G401.6 (cell line): ENCODE measurements around the gene AGBL1.

Source experiments
- FAIRE-seq: peaks from 2 replicates; lab custom pipeline; 2012; peaks lifted over from hg19 to GRCh38; lab: Jason Lieb, UNC

Gene AGBL1

GRCh38 chr15:86834115-86834863 is 754.6 kb downstream of the AGBL1 start:
- FAIRE-seq = no peak

DNA sequence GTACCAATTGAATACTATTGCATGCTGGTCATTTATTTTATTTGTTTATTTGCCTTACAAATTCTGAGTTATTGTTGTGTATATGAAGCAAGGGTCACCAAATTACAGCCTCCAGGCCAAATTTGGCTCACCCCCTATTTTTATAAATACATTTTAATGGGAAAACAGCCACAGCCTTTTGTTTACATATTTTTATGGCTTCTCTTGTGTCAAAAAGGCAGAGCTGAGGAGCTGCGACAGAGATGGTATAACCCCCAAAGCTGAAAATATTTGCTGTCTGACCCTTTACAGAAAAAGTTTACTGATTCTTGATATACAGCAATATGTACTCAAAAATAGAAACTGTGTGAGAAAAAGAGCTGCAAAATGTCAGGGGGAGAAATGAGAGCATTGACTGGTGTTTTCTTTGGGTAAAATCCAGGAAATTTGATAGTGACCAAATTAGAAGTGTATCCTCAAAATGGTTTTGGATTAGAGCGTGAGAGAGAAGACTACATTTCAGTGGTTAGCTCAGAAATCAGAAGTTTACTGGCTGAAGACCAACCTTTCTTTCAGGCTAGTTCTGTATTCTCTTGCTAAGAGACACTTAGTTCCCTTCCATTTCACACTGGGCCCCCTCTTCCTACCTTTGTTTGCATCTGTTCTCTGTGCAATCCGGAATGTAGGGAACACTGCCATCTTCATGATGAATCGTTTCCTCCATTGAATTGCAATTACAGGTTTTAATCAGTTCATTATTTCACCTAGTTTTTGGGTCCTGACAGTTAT is 757.8 kb downstream of the AGBL1 start:
- FAIRE-seq = no peak

GRCh38 chr15:86839502-86839901 is 759.8 kb downstream of the AGBL1 start:
- no peak for FAIRE-seq

- no peak for FAIRE-seq
These were observed 761.3 kb downstream of the AGBL1 start for GRCh38 chr15:86840996-86841395.

DNA sequence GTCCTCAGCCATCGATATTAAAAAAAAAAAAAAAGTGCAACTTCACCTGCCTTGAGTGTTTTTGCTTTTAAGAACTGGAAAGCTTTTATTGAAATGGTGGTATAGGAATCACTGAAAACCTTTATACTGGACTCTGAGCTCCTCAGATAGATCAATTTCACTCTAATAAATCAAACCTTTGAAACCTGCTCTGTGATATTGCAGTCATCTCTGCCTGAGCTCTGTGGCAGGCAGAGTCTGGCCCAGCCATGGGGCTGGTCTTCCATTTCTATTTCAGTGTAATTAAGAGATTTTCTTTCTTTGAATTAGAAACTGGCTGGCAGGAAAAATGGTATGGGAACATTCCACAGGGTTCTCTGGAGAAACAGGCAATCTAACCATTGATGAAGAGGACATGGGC is 762.5 kb downstream of the AGBL1 start:
- no peak for FAIRE-seq

DNA sequence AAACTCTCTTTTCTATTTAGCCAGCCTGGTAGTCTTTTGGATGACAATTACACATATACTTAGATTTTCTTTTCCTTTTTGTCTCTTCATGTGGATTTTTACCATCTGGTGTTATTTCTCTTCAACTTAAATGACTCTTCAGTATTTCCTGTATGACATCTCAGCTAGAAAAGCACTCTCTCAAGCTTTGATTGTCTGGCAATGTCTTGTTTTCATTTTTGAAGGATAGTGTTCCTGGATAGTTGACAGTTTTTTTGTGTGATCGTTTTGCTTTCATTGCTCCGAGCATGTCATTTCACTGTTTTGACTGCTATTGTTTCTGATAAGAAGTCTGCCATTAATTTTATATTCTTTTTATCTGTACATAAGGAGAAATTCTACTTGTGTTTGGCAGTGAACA is 766.4 kb downstream of the AGBL1 start:
- no peak for FAIRE-seq

DNA sequence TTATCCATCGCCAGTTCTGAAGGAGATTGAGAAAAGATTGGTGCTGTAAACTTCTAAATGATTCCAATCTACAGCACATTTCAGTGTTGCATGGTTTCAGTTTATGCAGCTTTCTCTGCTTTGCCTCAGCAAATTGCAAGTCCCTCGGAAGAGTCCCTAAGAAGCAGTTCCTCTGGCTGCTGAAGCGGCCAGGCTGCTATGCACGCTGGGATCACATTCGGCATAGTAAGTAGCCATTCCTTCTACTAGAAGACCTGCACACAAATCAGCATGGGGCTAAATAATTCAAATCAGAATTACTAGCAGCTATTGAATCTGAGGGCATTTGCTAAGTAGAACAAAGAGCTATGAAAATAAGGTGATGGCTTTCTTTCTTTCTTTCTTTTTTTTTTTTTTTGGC is 769.5 kb downstream of the AGBL1 start:
- FAIRE-seq = no peak

GRCh38 chr15:86849558-86850285 is 770.1 kb downstream of the AGBL1 start:
- no peak for FAIRE-seq

- no peak for FAIRE-seq
These were observed 771.3 kb downstream of the AGBL1 start for GRCh38 chr15:86850939-86851338.

GRCh38 chr15:86852741-86853140 is 773.1 kb downstream of the AGBL1 start:
- no peak for FAIRE-seq

DNA sequence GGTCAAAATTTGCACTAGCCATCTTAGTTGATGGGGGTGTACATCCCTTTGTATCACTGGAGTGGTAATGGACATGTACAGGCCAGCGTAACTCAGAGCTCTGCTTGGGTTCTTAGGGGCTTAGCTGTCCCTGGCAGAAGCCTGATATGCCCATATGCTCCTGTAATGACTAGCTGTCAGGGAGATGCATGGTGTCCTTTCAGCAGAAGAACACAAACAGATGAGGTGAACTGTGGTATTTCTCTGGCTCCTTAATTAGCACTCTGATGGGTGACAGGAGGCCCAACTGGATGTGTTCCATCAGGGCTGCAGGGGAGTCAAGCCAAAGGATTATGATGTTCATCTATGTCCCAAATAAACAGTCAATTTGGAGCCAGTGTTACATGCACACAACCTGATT is 774.5 kb downstream of the AGBL1 start:
- no peak for FAIRE-seq

GRCh38 chr15:86855307-86856291 is 775.9 kb downstream of the AGBL1 start:
- no peak for FAIRE-seq

GRCh38 chr15:86857701-86858100 is 778.0 kb downstream of the AGBL1 start:
- no peak for FAIRE-seq

DNA sequence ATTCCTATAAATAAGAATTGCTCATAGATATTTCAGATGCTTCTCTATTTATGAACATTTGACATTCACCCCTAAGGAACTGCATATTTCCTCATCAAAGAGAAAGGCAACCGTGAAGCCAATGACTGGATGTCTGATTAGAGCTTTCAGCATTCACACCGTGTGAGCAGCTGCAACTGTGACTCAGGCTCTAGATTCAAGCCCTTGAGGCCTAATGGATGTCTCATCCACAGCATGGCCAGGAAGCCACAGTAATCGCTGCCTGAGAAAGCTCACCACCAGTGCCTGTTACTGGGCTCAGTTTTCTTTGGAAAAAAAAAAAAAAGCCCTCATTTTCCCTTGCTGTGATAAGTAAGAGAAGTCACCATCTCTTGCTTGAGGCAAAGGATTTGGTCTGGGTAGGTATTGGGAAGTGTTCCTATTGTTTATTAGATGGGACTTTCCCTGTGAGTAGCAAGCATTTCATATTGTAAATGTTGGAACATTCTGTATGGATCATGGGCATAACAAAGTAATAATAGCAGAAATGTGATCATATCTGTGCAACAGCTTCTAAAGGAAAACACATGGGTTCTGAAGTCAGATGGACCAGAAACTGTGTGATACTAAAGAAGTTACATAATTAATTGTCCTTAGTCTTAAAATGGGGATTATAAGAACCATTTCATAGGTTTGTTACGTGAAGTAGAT is 783.7 kb downstream of the AGBL1 start:
- no peak for FAIRE-seq

- no peak for FAIRE-seq
These were observed 786.2 kb downstream of the AGBL1 start for GRCh38 chr15:86865920-86866319.

- no peak for FAIRE-seq
These were observed 791.2 kb downstream of the AGBL1 start for GRCh38 chr15:86870846-86871245.

GRCh38 chr15:86871964-86872363 is 792.3 kb downstream of the AGBL1 start:
- no peak for FAIRE-seq

- no peak for FAIRE-seq
These were observed 793.1 kb downstream of the AGBL1 start for GRCh38 chr15:86872782-86873181.

GRCh38 chr15:86875067-86875466 is 795.4 kb downstream of the AGBL1 start:
- FAIRE-seq = no peak

- no peak for FAIRE-seq
These were observed 796.8 kb downstream of the AGBL1 start for GRCh38 chr15:86876387-86876944.

GRCh38 chr15:86877171-86877631 is 797.5 kb downstream of the AGBL1 start:
- FAIRE-seq = no peak
